Right ventricle myocardium superior (tissue), 1 donor: ENCODE measurements around the gene SETBP1. TPM values are rescaled to one million over a fixed set of nuclear protein-coding genes. Genes with fewer than 3 reads are reported as not detected.

Experiments
- ATAC-seq: fragments of 200-7000 bp; cut with Tn5 transposase; one replicate; pipeline ENCODE4 v1.9.1; 2020; ENCODE audit warnings: mild to moderate bottlenecking; ENCODE audit not compliant: poor library complexity
- DNase-seq: peaks from one replicate; pipeline ENCODE4 v3.0.0-alpha.2; 2020
- intact Hi-C: fragments of 100-400 bp; cut with DNase I; formaldehyde crosslinking; loops from one replicate; pipeline ENCODE4 v1.11.2; 2022
- total RNA-seq: library from RNA; stranded (reverse); fragmentation: NEBNext Ultra II Directional; extraction: Animal tissue kit (Norgen Biotek cat#: 25700); gene quantifications from one replicate; pipeline ENCODE4 v1.2.1, GENCODE V29; 2021
- donor health status: DM: no; HTN: yes; CAD: no; lungs with severe emphysema.

The SETBP1 gene
- total RNA-seq, 1 donor from 2014 or later, result 6.3 TPM

- intact Hi-C loops, result no loop called here
- ATAC-seq, result no peak
- DNase-seq, result no peak
Measured at GRCh38 chr18:44817831-44818473, 137.3 kb downstream of the SETBP1 start.

GRCh38 chr18:44818668-44819403 is 138.1 kb downstream of the SETBP1 start:
- intact Hi-C loops, result no loop called here
- ATAC-seq (no peak), DNase-seq (no peak)

GRCh38 chr18:44819944-44820510 is 139.3 kb downstream of the SETBP1 start:
- ATAC-seq (peak; percentile 90), DNase-seq (peak; percentile 67)
- intact Hi-C loops, result no loop called here

DNA sequence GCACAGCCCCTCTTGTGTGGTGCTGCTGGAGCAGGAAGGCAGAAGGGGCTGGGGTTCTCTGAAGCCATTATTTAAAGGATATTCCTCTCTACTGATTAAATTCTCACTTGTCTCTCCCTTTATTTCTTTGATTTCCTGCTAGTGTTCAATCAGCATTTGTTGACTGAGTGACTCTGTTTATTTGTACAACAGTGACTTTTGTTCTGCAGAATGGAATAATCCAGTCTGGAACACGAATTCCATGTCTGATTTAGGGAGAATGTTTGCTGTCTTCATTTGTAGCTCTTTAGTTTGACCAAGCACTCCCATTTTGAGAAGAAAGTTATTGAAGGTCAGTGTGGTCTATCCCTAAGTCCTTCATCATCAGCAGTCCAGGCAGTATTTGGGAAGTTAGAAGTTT is 141.2 kb downstream of the SETBP1 start:
- no peak for DNase-seq
- intact Hi-C loops, result no loop called here
- ATAC-seq, result no peak

DNA sequence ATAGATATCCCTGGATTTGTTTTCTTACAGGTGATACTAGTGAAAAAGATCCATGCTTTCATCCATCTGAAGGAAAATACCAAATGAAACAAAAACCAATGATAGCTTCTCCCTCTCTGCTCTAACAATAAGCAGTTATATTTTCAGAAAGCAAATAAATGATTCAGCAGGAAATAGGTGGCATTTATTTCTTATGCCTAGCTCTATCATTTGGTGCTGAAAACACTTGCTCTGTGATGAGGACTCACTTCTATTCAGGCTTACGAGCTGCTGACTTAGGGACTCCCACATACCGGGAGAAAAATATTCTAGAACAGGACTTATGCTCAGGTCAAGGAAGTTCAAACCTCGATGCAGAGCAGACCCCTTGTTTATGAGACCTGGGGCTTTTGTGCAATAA is 142.6 kb downstream of the SETBP1 start:
- ATAC-seq (no peak), DNase-seq (no peak)
- intact Hi-C loops, result no loop called here

- ATAC-seq (no peak), DNase-seq (no peak)
- intact Hi-C loops, result no loop called here
Measured at GRCh38 chr18:44823782-44824181, 143.1 kb downstream of the SETBP1 start.

DNA sequence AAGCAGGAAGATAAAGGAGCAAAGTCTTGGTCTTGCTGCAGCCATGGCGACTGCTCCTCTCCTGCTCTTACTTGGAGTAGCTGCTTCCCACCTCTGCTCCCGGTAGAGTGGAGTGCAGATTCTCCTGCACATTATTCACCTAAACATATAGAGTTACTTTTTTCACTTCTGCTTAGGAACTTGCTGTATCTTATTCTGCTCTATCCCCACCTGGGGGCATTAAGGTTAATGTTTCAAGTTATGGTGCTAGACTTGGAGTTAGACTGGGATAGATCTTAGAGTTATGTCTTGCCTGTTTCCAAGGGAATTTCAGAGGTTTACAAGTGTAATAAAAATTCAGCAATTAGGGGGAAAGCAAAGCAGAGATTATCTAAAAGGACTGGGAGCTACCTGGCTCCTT is 144.2 kb downstream of the SETBP1 start:
- intact Hi-C loops, result no loop called here
- no peak for ATAC-seq
- DNase-seq, result no peak

- DNase-seq, result peak; percentile 64
- peak; percentile 79 for ATAC-seq
- intact Hi-C loops, result no loop called here
Measured at GRCh38 chr18:44826418-44827259, 146.0 kb downstream of the SETBP1 start.

DNA sequence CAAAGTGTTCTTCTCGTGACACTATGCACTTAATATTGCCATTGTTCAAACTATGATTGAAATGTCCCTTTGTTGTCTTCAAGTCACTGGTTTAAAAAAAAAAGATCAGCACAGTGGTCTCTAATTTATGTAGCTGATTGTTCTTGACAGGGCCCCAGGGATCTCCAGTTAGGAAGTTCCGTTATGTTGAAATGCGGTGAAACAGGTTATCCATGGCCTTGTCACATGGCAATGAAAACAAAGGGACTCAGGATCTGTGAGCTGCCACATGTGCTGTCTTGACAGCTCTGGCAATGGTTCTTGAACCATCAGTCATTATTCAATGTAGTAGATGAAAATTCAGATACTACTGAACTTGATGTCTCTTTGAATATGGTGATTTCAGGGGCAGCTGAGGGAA is 147.4 kb downstream of the SETBP1 start:
- no peak for DNase-seq
- intact Hi-C loops, result no loop called here
- ATAC-seq, result no peak

- DNase-seq (no peak), ATAC-seq (no peak)
- intact Hi-C loops, result no loop called here
Measured at GRCh38 chr18:44830581-44830980, 149.9 kb downstream of the SETBP1 start.

DNA sequence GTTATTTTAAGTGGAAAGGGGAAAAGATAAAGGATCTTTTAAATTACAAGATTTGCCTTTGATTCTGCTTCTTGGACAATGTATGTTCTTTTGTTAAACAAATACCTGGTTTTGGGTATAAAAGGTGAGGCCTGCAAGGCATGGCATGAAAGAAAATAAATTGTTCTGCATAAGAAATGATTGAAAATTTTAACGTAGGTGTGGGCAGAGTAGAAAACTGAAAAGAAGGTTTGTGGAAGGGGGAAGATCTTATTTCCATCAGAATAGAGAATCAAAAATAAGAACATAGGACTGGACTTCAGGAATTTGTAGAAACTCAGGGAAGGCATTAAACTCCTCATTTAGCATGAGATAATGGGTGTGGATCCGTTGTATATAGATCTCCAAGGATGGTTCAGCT is 153.1 kb downstream of the SETBP1 start:
- intact Hi-C loops, result no loop called here
- ATAC-seq (no peak), DNase-seq (no peak)

DNA sequence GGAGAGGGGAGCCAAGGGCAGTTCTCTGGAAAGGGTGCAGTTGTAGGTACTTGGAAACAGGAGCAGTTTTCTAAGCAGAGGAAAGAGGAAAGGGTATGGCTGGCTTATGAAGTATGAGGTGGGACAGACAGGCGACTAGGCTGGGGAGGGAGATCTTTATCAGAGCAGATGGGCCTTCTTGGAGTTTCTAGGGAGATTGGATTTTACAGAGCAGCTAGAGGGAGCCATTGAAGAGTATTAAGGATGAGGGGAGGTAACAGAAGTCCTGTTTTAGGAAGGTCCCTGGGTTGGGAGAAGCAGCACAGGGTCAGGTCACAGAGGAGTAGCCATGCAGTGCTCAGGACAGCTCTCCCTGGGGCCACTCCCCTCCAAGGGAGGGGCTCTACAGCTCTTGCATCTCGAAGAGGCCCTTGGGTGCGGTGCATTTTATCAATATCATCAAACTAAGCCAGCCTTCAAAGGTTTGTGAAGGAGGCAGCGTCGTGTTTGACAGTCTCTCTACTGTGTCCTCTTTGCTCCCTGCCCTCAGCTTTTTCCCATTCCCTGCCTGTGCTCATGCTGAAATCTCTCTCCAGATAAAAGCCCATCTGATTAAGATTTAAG is 154.3 kb downstream of the SETBP1 start:
- intact Hi-C loops, result no loop called here
- DNase-seq, result no peak
- no peak for ATAC-seq

GRCh38 chr18:44835703-44836102 is 155.0 kb downstream of the SETBP1 start:
- DNase-seq, result no peak
- intact Hi-C loops, result no loop called here
- ATAC-seq, result peak; percentile 43

DNA sequence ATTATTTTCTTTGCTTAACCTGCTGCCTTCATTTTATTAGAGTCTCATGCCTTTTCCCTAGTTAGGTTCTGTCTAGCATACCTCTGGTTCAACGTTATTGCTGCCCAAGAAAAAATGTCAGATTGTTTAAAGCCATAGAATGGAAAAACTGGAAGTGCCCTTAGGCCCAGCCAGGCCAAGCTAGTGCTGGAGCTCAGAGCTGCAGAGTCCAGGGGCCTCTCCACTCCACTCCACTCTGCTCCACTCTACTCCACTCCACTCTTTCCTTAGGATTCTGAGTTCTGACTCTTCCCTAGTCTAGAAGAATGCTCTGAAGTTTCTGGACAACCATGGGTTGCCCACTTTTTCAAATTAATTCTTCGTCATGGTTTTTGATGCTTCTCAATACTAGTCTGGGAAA is 155.6 kb downstream of the SETBP1 start:
- no peak for ATAC-seq
- intact Hi-C loops, result no loop called here
- DNase-seq, result no peak

DNA sequence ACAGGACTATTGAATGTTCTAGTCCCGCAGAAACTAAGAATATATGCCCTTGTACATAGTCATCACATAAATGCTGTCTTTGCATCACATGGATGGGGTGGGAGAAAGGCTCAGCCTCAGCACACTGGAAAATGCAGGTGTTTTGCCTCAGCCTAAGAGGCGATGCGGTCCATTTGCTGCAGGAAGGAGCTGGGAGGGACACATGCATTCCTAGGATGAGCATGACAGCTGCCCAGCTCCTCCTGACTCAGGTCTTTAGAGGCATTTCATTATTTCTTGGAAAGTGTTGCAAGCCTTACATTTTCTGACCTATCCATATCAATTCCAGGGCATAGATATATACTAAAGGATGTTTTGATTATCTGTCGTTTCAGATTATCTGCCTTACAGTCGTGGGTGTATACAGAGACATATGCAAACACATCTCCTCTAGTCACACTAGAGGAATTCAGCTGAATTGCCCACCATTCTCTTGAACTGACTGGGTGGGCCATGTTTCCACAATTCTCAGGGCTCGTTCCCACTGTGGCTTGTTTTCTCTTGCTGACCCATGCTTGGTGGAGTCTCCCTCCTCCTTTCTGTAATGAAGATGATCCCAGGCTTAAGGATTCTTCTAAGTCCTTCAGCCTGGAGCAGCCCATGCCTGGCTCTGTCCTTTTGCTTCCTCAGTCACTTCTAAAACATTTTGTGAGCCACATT is 156.9 kb downstream of the SETBP1 start:
- intact Hi-C loops, result no loop called here
- ATAC-seq (no peak), DNase-seq (no peak)

DNA sequence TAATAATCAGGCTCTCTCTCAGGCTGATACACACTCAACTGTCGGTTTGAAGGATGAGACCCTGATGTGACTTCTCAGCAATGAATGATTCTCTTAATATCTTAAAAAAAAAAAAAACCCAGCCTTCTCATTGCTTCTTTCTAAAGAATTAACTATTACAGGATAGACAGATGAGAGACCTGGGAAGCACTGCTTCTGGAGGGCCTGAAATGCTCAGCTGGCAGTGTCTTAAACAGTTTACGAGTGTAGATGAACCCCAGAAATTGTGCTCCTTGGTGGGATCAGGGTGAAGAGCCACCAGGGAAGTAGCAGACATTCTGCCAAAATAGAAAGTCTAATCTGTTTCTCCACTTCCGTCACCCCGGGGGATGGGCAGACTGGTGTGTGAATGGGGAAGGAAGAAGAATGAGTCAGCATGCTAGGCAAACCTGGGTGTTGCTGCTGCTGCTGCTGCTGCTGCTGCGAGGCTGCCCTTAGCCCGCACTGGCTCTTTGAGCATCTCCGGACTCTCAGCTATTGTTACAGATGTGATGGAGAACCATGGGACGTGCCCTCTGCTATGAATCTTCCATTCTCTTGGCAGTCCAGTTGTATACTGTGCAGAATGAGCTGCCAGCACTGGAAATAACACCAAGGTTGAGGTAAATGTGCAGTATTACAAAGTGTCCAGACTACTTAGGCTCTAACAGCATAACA is 158.4 kb downstream of the SETBP1 start:
- peak; percentile 76 for ATAC-seq

GRCh38 chr18:44840058-44840790 is 159.5 kb downstream of the SETBP1 start:
- ATAC-seq, result peak; percentile 34
- no peak for DNase-seq
- intact Hi-C loops, result no loop called here

More for the DNA sequence above, 158.4 kb downstream of the SETBP1 start:
- intact Hi-C loops, result no loop called here
- peak; percentile 83 for DNase-seq
